Nephron (organoid): ENCODE data around the gene ERFL.

ENCODE experiments used
- H3K27ac Mint-ChIP-seq, 3 experiments: 2 replicates each; pipeline ENCODE4 v1.8.0; 2020; ENCODE audit warnings: mixed read lengths in 3 of 3, mild to moderate bottlenecking in 2 of 3, moderate library complexity in 1 of 3
- H3K27me3 Mint-ChIP-seq: 2 replicates; pipeline ENCODE4 v1.8.0; 2021; ENCODE audit warnings: low read depth, mild to moderate bottlenecking, moderate library complexity, mixed read lengths
- H3K36me3 Mint-ChIP-seq: 2 replicates; pipeline ENCODE4 v1.8.0; 2020; ENCODE audit warnings: low read depth, mixed read lengths
- H3K4me1 Mint-ChIP-seq: 2 replicates; pipeline ENCODE4 v1.8.0; 2020; ENCODE audit warnings: mixed read lengths
- H3K4me3 Mint-ChIP-seq, 3 experiments: 2 replicates each; pipeline ENCODE4 v1.8.0; 2020; ENCODE audit warnings: mild to moderate bottlenecking in 3 of 3, mixed read lengths in 3 of 3, moderate library complexity in 2 of 3
- H3K9me3 Mint-ChIP-seq: 2 replicates; pipeline ENCODE4 v1.8.0; 2020; ENCODE audit warnings: mixed read lengths
- TF ChIP-seq, protein P1 (sequence below), 3 experiments: fragments of 200-600 bp; sonication (generic); IDR thresholded peaks; one replicate each; pipeline ENCODE4 v1.5.0; 2021; ENCODE audit warnings: antibody characterized with exemption in 3 of 3; ENCODE audit not compliant: unreplicated experiment in 3 of 3

ERFL gene

DNA sequence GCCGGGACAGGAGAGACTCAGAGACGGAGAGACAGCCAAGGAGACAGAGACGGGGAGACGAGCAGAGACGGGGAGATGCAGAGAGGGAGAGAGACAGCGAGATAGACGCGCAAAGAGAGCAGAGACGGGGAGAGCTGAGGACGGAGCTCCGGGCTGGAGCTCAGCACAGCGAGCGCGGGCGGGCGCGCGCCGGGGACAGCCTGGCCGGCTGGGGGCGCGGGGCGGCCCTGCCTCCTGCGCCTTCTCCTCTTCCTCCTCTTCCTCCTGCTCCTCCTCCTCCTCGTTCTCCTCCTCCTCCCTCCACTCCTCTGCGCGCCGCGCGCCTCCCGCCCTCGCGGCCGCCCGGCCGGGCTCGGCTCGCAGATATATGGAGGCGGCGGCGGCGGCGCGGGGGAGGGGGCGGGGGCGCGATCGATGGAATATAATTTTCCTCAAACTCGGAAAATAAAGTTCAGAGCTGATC lies at the start of gene ERFL:
Gene ERFL (minus strand): TSS at position 229 of the 463 bp plus-strand sequence. CDS start 15,530 bp downstream, outside the sequence.
- Mint-ChIP-seq H3K27ac (no peak within 1 kb of the TSS), H3K4me1 (peaks cover 11% of the 10 kb centered on the region), H3K36me3 (no peaks in the 10 kb centered on the region), H3K4me3 (peak within 1 kb of the TSS; percentile 80 to 83 (median 82)), H3K27me3 (peaks cover 52% of the 10 kb centered on the region), H3K9me3 (no peaks in the 10 kb centered on the region)
- TF ChIP-seq, protein P1, sequence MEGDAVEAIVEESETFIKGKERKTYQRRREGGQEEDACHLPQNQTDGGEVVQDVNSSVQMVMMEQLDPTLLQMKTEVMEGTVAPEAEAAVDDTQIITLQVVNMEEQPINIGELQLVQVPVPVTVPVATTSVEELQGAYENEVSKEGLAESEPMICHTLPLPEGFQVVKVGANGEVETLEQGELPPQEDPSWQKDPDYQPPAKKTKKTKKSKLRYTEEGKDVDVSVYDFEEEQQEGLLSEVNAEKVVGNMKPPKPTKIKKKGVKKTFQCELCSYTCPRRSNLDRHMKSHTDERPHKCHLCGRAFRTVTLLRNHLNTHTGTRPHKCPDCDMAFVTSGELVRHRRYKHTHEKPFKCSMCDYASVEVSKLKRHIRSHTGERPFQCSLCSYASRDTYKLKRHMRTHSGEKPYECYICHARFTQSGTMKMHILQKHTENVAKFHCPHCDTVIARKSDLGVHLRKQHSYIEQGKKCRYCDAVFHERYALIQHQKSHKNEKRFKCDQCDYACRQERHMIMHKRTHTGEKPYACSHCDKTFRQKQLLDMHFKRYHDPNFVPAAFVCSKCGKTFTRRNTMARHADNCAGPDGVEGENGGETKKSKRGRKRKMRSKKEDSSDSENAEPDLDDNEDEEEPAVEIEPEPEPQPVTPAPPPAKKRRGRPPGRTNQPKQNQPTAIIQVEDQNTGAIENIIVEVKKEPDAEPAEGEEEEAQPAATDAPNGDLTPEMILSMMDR (IDR thresholded peaks at IDR 0.05; ENCODE audit: unreplicated experiment in 3 of 3): no peak

DNA sequence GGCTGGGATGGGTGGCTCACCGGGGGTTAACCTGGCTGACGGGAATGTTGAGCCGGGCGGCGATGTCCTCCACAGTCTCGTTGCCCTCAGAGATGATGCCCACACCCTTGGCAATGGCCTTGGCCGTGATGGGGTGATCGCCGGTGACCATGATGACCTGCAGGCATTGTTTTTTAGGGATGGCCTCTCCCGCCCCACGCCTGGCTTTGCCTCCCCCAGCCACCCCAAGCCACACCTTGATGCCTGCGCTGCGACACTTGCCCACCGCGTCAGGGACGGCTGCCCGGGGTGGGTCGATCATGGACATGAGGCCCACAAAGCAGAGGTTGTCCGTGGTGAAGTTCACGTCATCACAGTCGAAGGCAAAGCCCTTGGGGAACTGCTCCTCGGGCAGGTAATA lies 49.7 kb upstream of the ERFL start:
- H3K9me3 Mint-ChIP-seq: no peaks in the 10 kb centered on the region
- no peak overlapping the region for H3K4me3 Mint-ChIP-seq
- no peaks in the 10 kb centered on the region for H3K4me1 Mint-ChIP-seq
- no peak overlapping the region for H3K27ac Mint-ChIP-seq
- no peaks in the 10 kb centered on the region for H3K36me3 Mint-ChIP-seq
- H3K27me3 Mint-ChIP-seq: no peaks in the 10 kb centered on the region
- TF ChIP-seq, protein P1 (IDR thresholded peaks at IDR 0.05; ENCODE audit: unreplicated experiment in 3 of 3): no peak

DNA sequence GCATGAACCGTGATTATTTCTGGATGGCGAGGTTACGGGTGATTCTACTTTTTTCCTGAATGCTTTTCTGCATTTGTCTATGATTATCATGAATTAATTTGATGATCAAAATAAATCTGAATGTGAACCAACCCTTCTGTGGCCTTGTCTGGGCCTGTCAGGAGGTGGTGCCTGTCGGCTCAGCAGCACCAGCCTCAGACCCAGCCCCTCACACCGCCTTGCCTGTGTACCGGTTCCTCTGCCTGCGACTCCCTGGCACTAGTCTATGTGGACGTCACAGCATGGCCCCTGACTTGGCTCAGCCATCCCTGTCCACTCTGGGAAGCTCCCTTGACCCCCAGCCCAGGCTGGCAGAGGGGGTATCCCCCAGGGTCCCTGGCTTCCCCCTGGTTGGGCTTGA lies 46.4 kb upstream of the ERFL start:
- Mint-ChIP-seq H3K4me1 (no peaks in the 10 kb centered on the region), H3K4me3 (no peak overlapping the region), H3K27me3 (peaks cover 5% of the 10 kb centered on the region), H3K27ac (no peak overlapping the region), H3K9me3 (no peaks in the 10 kb centered on the region), H3K36me3 (no peaks in the 10 kb centered on the region)
- TF ChIP-seq, protein P1 (IDR thresholded peaks at IDR 0.05; ENCODE audit: unreplicated experiment in 3 of 3): no peak

DNA sequence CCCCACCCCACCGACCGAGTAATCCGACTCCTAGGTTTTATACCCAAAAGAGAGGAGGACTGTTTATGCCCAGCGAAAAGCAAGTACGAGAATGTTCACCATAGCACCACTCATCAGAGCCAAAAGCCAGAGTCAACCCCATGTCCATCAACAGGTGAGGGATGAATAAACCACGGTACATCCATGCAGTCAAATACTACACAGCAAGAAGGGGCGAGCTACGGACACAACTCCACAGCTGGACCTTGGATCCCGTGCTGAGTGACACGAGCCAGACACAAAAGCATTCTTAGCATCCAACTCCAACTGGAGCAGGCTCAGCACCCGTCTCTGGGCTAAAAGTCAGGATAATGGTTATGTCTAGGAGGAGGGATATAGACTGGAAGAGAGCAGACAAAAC lies 43.1 kb upstream of the ERFL start:
- Mint-ChIP-seq H3K36me3 (no peaks in the 10 kb centered on the region), H3K4me3 (no peak overlapping the region), H3K27ac (no peak overlapping the region), H3K9me3 (no peaks in the 10 kb centered on the region), H3K4me1 (no peaks in the 10 kb centered on the region), H3K27me3 (peaks cover 15% of the 10 kb centered on the region)
- TF ChIP-seq, protein P1 (IDR thresholded peaks at IDR 0.05; ENCODE audit: unreplicated experiment in 3 of 3): no peak

DNA sequence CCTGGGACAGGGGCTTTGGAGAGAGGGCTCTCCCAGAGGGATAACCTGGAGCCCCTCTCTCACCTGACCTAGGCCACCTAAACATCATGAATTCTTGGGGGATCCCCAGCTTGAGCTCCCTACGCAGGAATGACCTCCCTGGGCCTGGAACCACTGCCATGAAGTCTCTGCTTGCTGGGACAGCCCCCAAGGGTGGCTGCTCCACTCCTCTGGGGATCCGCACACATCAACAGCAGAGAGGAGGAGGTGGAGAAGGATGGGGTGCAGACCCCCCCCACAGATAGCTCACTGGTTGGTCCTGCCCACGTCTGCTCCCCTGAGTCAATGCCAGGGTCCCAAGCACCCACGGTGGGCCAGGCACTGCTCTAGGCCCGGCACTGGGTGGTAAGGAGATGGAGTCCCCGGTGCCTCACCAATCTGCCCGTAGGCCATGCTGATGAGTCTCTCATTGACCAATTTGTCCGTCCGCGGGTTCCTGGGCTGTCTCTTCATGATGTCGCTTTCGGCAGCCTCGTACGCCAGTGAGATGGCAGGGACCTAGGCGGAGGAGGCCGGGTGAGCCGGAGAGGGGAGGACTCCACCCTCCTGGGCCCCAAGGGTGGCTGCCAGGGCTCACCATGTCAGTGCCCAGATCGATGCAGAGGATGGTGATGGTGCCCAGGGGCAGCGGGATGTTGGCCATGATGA lies 41.7 kb upstream of the ERFL start:
- H3K9me3 Mint-ChIP-seq: no peaks in the 10 kb centered on the region
- H3K4me3 Mint-ChIP-seq: no peak overlapping the region
- H3K4me1 Mint-ChIP-seq: no peaks in the 10 kb centered on the region
- H3K27me3 Mint-ChIP-seq: peaks cover 15% of the 10 kb centered on the region
- H3K36me3 Mint-ChIP-seq: no peaks in the 10 kb centered on the region
- TF ChIP-seq, protein P1 (IDR thresholded peaks at IDR 0.05; ENCODE audit: unreplicated experiment in 3 of 3): no peak
- no peak overlapping the region for H3K27ac Mint-ChIP-seq
